Karpas-422 (cell line): Measurements from ENCODE around the gene KIAA0753. TPM values are rescaled to one million over a fixed set of nuclear protein-coding genes. Genes with fewer than 3 reads are reported as not detected.

Experiments used
- DNase-seq: peaks from one replicate; pipeline ENCODE4 v3.0.0-alpha.2; 2015
- H2AFZ ChIP-seq: fragments of 200-600 bp; sonication (generic); 2 replicates; pipeline ENCODE4 v1.6.1; 2014; ENCODE audit warnings: antibody characterized with exemption, low read length, mixed read lengths
- H3K27ac ChIP-seq: fragments of 200-600 bp; sonication (generic); 2 replicates; pipeline ENCODE4 v1.5.1; 2014; ENCODE audit warnings: mild to moderate bottlenecking, low read length, moderate library complexity
- H3K27me3 ChIP-seq: fragments of 200-600 bp; sonication (generic); 2 replicates; pipeline ENCODE4 v1.6.1; 2014; ENCODE audit warnings: low read length, mixed read lengths
- H3K36me3 ChIP-seq: fragments of 200-600 bp; sonication (generic); 2 replicates; pipeline ENCODE4 v1.6.1; 2014; ENCODE audit warnings: low read length, mixed read lengths; ENCODE audit not compliant: insufficient read depth
- H3K4me1 ChIP-seq: fragments of 200-600 bp; sonication (generic); 2 replicates; pipeline ENCODE4 v1.6.1; 2014; ENCODE audit warnings: mild to moderate bottlenecking, low read length, mixed read lengths
- H3K4me2 ChIP-seq: fragments of 200-600 bp; sonication (generic); 2 replicates; pipeline ENCODE4 v1.6.1; 2014; ENCODE audit warnings: low read length, low read depth, mild to moderate bottlenecking; ENCODE audit not compliant: poor library complexity, severe bottlenecking
- H3K4me3 ChIP-seq: fragments of 200-600 bp; sonication (generic); 2 replicates; pipeline ENCODE4 v1.5.1; 2014; ENCODE audit warnings: mild to moderate bottlenecking, antibody characterized with exemption, low read length, mixed read lengths
- H3K79me2 ChIP-seq: fragments of 200-600 bp; sonication (generic); 2 replicates; pipeline ENCODE4 v1.6.1; 2014; ENCODE audit warnings: mild to moderate bottlenecking, low read length, mixed read lengths
- H3K9ac ChIP-seq: fragments of 200-600 bp; sonication (generic); 2 replicates; pipeline ENCODE4 v1.6.0; 2014; ENCODE audit warnings: low read length
- H3K9me2 ChIP-seq: fragments of 200-600 bp; sonication (generic), shearing (Covaris generic); replicated peaks from 2 replicates; pipeline ENCODE4 v1.6.0; 2014; ENCODE audit warnings: mild to moderate bottlenecking, low read length, moderate library complexity; ENCODE audit not compliant: insufficient read depth
- H3K9me3 ChIP-seq: fragments of 300-700, 200-600 bp; sonication (generic); 2 replicates; pipeline ENCODE4 v1.6.1; 2014; ENCODE audit warnings: low read length, mixed read lengths
- H4K20me1 ChIP-seq: fragments of 200-600 bp; sonication (generic); 2 replicates; pipeline ENCODE4 v1.6.1; 2014; ENCODE audit warnings: mild to moderate bottlenecking, antibody characterized with exemption, low read length, low read depth; ENCODE audit not compliant: insufficient read depth
- total RNA-seq: library from RNA; depleted of rRNA; stranded (reverse); fragments of >200 nt; shearing (Covaris generic); gene quantifications from 2 replicates; pipeline ENCODE4 v1.2.3, GENCODE V29; 2014; ENCODE audit warnings: low replicate concordance

Gene KIAA0753
- total RNA-seq, 1 experiment from 2014 or later = 30.5 TPM

GRCh38 chr17:6636105-6636504 is 4.4 kb downstream of the KIAA0753 start:
- H3K9ac ChIP-seq = no peak overlapping the region
- H2AFZ ChIP-seq = no peak overlapping the region
- H3K4me1 ChIP-seq = peaks cover 13% of the 10 kb centered on the region
- H3K36me3 ChIP-seq = peaks cover 13% of the 10 kb centered on the region; the same call in 1 of the 2 replicates
- H3K9me3 ChIP-seq = no peaks in the 10 kb centered on the region
- no peaks in the 10 kb centered on the region for H3K27me3 ChIP-seq
- H3K27ac ChIP-seq = no peak overlapping the region
- no peak overlapping the region for H3K4me2 ChIP-seq
- H4K20me1 ChIP-seq = no peaks in the 10 kb centered on the region
- no peaks in the 10 kb centered on the region for H3K9me2 ChIP-seq
- H3K4me3 ChIP-seq = no peak overlapping the region
- no peak for DNase-seq
- H3K79me2 ChIP-seq = peaks cover 43% of the 10 kb centered on the region

GRCh38 chr17:6633263-6633662 is 7.2 kb downstream of the KIAA0753 start:
- peaks cover 42% of the 10 kb centered on the region for H3K79me2 ChIP-seq
- H3K4me2 ChIP-seq = no peak overlapping the region
- H3K4me3 ChIP-seq = no peak overlapping the region
- DNase-seq = no peak
- peaks cover 21% of the 10 kb centered on the region; the same call in 1 of the 2 replicates for H3K36me3 ChIP-seq
- H3K27me3 ChIP-seq = no peaks in the 10 kb centered on the region
- H4K20me1 ChIP-seq = no peaks in the 10 kb centered on the region
- H3K9me3 ChIP-seq = no peaks in the 10 kb centered on the region
- peaks cover under 1% of the 10 kb centered on the region; the same call in 1 of the 2 replicates for H3K4me1 ChIP-seq
- H3K27ac ChIP-seq = no peak overlapping the region
- H3K9ac ChIP-seq = no peak overlapping the region
- no peaks in the 10 kb centered on the region for H3K9me2 ChIP-seq
- no peak overlapping the region for H2AFZ ChIP-seq

- no peak overlapping the region for H3K27ac ChIP-seq
- peaks cover 42% of the 10 kb centered on the region for H3K79me2 ChIP-seq
- H3K9ac ChIP-seq = no peak overlapping the region
- peaks cover 27% of the 10 kb centered on the region; the same call in 1 of the 2 replicates for H3K36me3 ChIP-seq
- H3K9me2 ChIP-seq = no peaks in the 10 kb centered on the region
- no peaks in the 10 kb centered on the region for H3K4me1 ChIP-seq
- no peaks in the 10 kb centered on the region for H3K27me3 ChIP-seq
- H3K4me2 ChIP-seq = no peak overlapping the region
- H2AFZ ChIP-seq = no peak overlapping the region
- no peaks in the 10 kb centered on the region for H4K20me1 ChIP-seq
- H3K9me3 ChIP-seq = no peaks in the 10 kb centered on the region
- no peak overlapping the region for H3K4me3 ChIP-seq
- DNase-seq = no peak
Observed at GRCh38 chr17:6632530-6632929, 8.0 kb downstream of the KIAA0753 start.

- peaks cover 54% of the 10 kb centered on the region for H3K79me2 ChIP-seq
- no peaks in the 10 kb centered on the region for H4K20me1 ChIP-seq
- H3K27ac ChIP-seq = no peak overlapping the region
- H3K9me3 ChIP-seq = no peaks in the 10 kb centered on the region
- peaks cover 40% of the 10 kb centered on the region; the same call in 1 of the 2 replicates for H3K36me3 ChIP-seq
- H3K9ac ChIP-seq = no peak overlapping the region
- no peak overlapping the region for H3K4me3 ChIP-seq
- DNase-seq = no peak
- no peaks in the 10 kb centered on the region for H3K9me2 ChIP-seq
- H3K4me2 ChIP-seq = no peak overlapping the region
- H3K27me3 ChIP-seq = no peaks in the 10 kb centered on the region
- no peaks in the 10 kb centered on the region for H3K4me1 ChIP-seq
- H2AFZ ChIP-seq = no peak overlapping the region
Observed at GRCh38 chr17:6630390-6630789, 10.1 kb downstream of the KIAA0753 start.

- no peak for DNase-seq
- Histone ChIP-seq H3K4me3 (no peak overlapping the region), H3K4me2 (no peak overlapping the region), H3K79me2 (peaks cover 65% of the 10 kb centered on the region), H3K36me3 (peaks cover 50% of the 10 kb centered on the region), H3K27me3 (no peaks in the 10 kb centered on the region), H4K20me1 (no peaks in the 10 kb centered on the region), H3K4me1 (no peaks in the 10 kb centered on the region), H2AFZ (no peak overlapping the region), H3K9ac (no peak overlapping the region), H3K27ac (no peak overlapping the region), H3K9me3 (no peaks in the 10 kb centered on the region), H3K9me2 (no peaks in the 10 kb centered on the region)
Observed at GRCh38 chr17:6627019-6627418, 13.5 kb downstream of the KIAA0753 start.

- no peaks in the 10 kb centered on the region for H3K4me1 ChIP-seq
- no peak overlapping the region for H3K4me2 ChIP-seq
- H3K9me2 ChIP-seq = no peaks in the 10 kb centered on the region
- no peaks in the 10 kb centered on the region for H4K20me1 ChIP-seq
- no peak overlapping the region for H3K27ac ChIP-seq
- no peak overlapping the region for H2AFZ ChIP-seq
- no peaks in the 10 kb centered on the region for H3K27me3 ChIP-seq
- no peak overlapping the region for H3K4me3 ChIP-seq
- DNase-seq = no peak
- peaks cover 50% of the 10 kb centered on the region for H3K36me3 ChIP-seq
- H3K9ac ChIP-seq = no peak overlapping the region
- peaks cover 65% of the 10 kb centered on the region for H3K79me2 ChIP-seq
- no peaks in the 10 kb centered on the region for H3K9me3 ChIP-seq
Observed at GRCh38 chr17:6626616-6627015, 13.9 kb downstream of the KIAA0753 start.

GRCh38 chr17:6623941-6624340 is 16.6 kb downstream of the KIAA0753 start:
- no peaks in the 10 kb centered on the region for H3K27me3 ChIP-seq
- H2AFZ ChIP-seq = no peak overlapping the region
- H3K27ac ChIP-seq = no peak overlapping the region
- H3K36me3 ChIP-seq = peaks cover 61% of the 10 kb centered on the region
- no peak overlapping the region for H3K4me3 ChIP-seq
- H3K9me3 ChIP-seq = no peaks in the 10 kb centered on the region
- H3K79me2 ChIP-seq = peaks cover 47% of the 10 kb centered on the region
- DNase-seq = no peak
- H4K20me1 ChIP-seq = no peaks in the 10 kb centered on the region
- H3K4me1 ChIP-seq = no peaks in the 10 kb centered on the region
- no peak overlapping the region for H3K4me2 ChIP-seq
- no peak overlapping the region for H3K9ac ChIP-seq
- H3K9me2 ChIP-seq = no peaks in the 10 kb centered on the region

GRCh38 chr17:6611231-6611630 is 29.3 kb downstream of the KIAA0753 start:
- Histone ChIP-seq H3K36me3 (peaks cover 45% of the 10 kb centered on the region), H3K9me2 (no peaks in the 10 kb centered on the region), H3K27ac (no peak overlapping the region), H4K20me1 (no peaks in the 10 kb centered on the region), H3K79me2 (peaks cover 32% of the 10 kb centered on the region), H3K4me1 (no peaks in the 10 kb centered on the region), H3K4me2 (no peak overlapping the region), H3K4me3 (no peak overlapping the region), H3K27me3 (no peaks in the 10 kb centered on the region), H2AFZ (no peak overlapping the region), H3K9me3 (no peaks in the 10 kb centered on the region), H3K9ac (no peak overlapping the region)
- DNase-seq = no peak

- Histone ChIP-seq H2AFZ (no peak overlapping the region), H3K4me2 (no peak overlapping the region), H3K27ac (no peak overlapping the region), H3K36me3 (peaks cover 53% of the 10 kb centered on the region; the same call in 1 of the 2 replicates), H4K20me1 (no peaks in the 10 kb centered on the region), H3K9me2 (no peaks in the 10 kb centered on the region), H3K79me2 (peaks cover 26% of the 10 kb centered on the region), H3K9ac (no peak overlapping the region), H3K27me3 (no peaks in the 10 kb centered on the region), H3K4me3 (no peak overlapping the region), H3K9me3 (no peaks in the 10 kb centered on the region), H3K4me1 (no peaks in the 10 kb centered on the region)
- no peak for DNase-seq
Observed at GRCh38 chr17:6610011-6610410, 30.5 kb downstream of the KIAA0753 start.
